ENCODE measurements around the gene UBC.
"Not testable (repeated sequence)": the region's sequence is repeated elsewhere in the genome, so short reads cannot be mapped to it uniquely, and the experiment has no call there.

The UBC gene

DNA sequence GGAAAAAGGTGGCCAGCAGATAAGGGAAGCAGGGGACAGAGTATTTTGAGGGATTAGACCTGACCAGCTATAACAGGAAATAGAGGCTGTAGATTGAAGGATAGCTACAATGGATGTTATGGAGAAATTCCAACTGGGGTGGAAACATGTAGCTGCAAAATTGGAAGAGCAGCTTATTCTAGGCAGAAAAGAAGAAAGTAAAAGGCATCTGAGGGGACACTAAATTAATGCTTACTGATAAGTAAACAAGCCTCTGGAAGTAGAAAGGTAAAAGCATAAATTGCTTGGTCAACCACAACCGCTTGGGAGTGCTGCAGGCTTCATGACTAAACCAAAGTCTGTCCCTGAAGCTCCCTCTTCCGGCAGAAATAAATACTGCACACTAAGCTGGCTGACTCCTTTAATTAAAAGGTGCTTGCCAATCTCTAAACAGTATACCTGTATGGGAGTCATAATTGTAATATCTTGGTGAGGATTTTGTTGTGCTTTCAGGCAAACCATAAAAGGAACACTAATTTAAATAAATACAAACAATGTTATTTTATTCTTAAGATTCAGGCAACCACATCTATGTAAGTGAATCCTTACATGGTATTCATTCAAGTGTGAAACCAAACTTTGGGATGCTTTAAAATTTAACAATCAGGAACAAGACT lies 7.7 kb downstream of the UBC start:
- H3K4me3 ChIP-seq (ENCODE audit: low read depth, low read length) = no peak overlapping the region
- H3K79me2 ChIP-seq = peaks cover 17% of the 10 kb centered on the region
- H3K9ac ChIP-seq = no peak overlapping the region
- H2AFZ ChIP-seq = no peak overlapping the region
- H3K4me2 ChIP-seq (ENCODE audit: low read length) = no peak overlapping the region
- H3K9me3 ChIP-seq (ENCODE audit: control insufficient read depth, low read length) = no peaks in the 10 kb centered on the region
- no peaks in the 10 kb centered on the region for H3K36me3 ChIP-seq (ENCODE audit: control insufficient read depth, insufficient read depth, low read length)
- no peak overlapping the region for H3K27ac ChIP-seq
- peaks cover 18% of the 10 kb centered on the region for H3K4me1 ChIP-seq
- TF ChIP-seq, protein P1, sequence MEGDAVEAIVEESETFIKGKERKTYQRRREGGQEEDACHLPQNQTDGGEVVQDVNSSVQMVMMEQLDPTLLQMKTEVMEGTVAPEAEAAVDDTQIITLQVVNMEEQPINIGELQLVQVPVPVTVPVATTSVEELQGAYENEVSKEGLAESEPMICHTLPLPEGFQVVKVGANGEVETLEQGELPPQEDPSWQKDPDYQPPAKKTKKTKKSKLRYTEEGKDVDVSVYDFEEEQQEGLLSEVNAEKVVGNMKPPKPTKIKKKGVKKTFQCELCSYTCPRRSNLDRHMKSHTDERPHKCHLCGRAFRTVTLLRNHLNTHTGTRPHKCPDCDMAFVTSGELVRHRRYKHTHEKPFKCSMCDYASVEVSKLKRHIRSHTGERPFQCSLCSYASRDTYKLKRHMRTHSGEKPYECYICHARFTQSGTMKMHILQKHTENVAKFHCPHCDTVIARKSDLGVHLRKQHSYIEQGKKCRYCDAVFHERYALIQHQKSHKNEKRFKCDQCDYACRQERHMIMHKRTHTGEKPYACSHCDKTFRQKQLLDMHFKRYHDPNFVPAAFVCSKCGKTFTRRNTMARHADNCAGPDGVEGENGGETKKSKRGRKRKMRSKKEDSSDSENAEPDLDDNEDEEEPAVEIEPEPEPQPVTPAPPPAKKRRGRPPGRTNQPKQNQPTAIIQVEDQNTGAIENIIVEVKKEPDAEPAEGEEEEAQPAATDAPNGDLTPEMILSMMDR (IDR thresholded peaks at IDR 0.05) = peak; percentile 99
- H3K27me3 ChIP-seq (ENCODE audit: control insufficient read depth, insufficient read depth, low read length) = no peaks in the 10 kb centered on the region

DNA sequence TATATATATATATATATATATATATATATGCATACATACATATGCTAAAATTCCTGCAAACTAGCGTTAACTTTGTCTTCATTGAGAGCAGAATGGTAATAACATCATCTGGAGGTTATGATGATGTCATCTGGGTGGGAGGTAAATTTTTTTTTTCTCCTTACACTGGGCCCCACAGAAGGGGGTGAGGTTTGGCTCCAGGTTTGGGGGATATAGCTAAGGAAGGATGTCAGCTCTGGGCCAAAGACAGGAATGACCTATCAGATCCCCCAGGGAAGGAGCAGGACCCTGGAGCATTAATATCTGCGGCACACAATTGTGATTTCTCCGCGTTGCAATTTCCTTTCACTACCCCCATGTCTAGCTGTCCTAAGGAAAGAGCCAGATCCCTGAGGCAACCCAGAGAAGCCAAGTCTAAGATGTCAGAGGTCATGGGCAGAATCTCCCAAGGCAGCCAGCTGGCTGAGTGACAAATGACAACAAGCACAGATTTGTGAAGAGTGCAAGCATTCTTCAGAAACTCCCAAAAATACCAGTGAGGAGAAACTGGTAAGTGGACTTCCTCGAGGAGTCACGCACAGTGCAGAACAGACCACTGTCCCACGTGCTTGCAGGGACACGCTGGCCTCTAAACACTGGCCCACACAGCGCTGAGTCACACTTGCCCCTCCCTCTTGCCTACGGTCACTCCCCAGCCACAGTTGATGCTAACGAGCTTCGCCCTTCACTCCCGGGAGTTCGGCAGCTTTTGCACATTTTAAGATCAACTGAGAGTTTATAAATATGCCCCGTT lies 9.9 kb downstream of the UBC start:
- peaks cover 5% of the 10 kb centered on the region for H3K79me2 ChIP-seq
- no peak overlapping the region for H3K9ac ChIP-seq
- no peak overlapping the region for H3K4me3 ChIP-seq (ENCODE audit: low read depth, low read length)

DNA sequence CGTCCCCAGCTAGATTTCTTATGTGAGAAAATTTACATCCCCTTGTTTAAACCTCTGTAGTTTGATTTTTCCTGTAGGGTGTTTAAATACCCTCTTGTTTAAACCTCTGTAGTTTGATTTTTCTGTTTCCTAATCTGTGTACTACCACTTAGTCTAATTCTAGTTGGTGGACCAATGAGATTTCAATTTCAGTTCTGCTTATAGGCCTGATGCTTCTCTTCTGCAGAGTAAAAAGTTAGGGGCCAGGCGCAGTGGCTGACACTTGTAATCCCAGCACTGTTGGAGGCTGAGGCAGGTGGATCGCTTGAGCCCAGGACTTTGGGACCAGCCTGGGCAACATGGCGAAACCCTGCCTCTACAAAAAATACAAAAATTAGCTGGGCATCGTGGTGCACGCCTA lies 11.5 kb downstream of the UBC start:
- no peaks in the 10 kb centered on the region for H3K27me3 ChIP-seq (ENCODE audit: control insufficient read depth, insufficient read depth, low read length)
- no peaks in the 10 kb centered on the region for H3K4me1 ChIP-seq
- H3K79me2 ChIP-seq = no peaks in the 10 kb centered on the region
- no peaks in the 10 kb centered on the region for H3K36me3 ChIP-seq (ENCODE audit: control insufficient read depth, insufficient read depth, low read length)
- no peaks in the 10 kb centered on the region for H3K9me3 ChIP-seq (ENCODE audit: control insufficient read depth, low read length)
- H2AFZ ChIP-seq = no peak overlapping the region
- TF ChIP-seq, protein P1 (IDR thresholded peaks at IDR 0.05) = no peak
- no peak overlapping the region for H3K9ac ChIP-seq
- H3K4me2 ChIP-seq (ENCODE audit: low read length) = no peak overlapping the region
- H3K27ac ChIP-seq = no peak overlapping the region
- no peak overlapping the region for H3K4me3 ChIP-seq (ENCODE audit: low read depth, low read length)

More for the DNA sequence above, 9.9 kb downstream of the UBC start:
- peak overlapping the region; percentile 28 for H3K4me2 ChIP-seq (ENCODE audit: low read length)
- H2AFZ ChIP-seq = no peak overlapping the region
- TF ChIP-seq, protein P1 (IDR thresholded peaks at IDR 0.05) = no peak
- H3K4me1 ChIP-seq = peaks cover under 1% of the 10 kb centered on the region
- H3K27ac ChIP-seq = no peak overlapping the region
- no peaks in the 10 kb centered on the region for H3K9me3 ChIP-seq (ENCODE audit: control insufficient read depth, low read length)
- no peaks in the 10 kb centered on the region for H3K36me3 ChIP-seq (ENCODE audit: control insufficient read depth, insufficient read depth, low read length)
- H3K27me3 ChIP-seq (ENCODE audit: control insufficient read depth, insufficient read depth, low read length) = no peaks in the 10 kb centered on the region

DNA sequence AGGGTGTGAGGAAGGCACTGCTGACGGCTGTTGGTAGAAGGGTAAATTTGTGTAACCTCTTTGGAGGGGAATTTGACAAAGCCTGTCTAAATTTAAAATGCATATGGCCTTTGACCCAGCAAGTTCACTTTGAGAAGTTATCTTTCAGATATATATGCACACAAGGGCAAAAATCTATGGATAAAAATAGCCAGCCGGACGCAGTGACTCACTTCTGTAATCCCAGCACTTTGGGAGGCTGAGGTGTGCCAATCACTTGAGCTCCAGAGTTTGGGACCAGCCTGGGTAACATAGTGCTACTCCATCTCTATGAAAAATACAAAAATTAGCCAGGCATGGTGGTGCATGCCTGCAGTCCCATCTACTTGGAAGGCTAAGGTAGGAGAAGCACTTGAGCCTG lies 13.4 kb downstream of the UBC start:
- H3K79me2 ChIP-seq = no peaks in the 10 kb centered on the region
- H3K9ac ChIP-seq = no peak overlapping the region
- H3K27ac ChIP-seq = no peak overlapping the region
- TF ChIP-seq, protein P1 (IDR thresholded peaks at IDR 0.05) = no peak
- no peak overlapping the region for H3K4me3 ChIP-seq (ENCODE audit: low read depth, low read length)
- H3K36me3 ChIP-seq (ENCODE audit: control insufficient read depth, insufficient read depth, low read length) = no peaks in the 10 kb centered on the region
- no peaks in the 10 kb centered on the region for H3K4me1 ChIP-seq
- H2AFZ ChIP-seq = no peak overlapping the region
- H3K9me3 ChIP-seq (ENCODE audit: control insufficient read depth, low read length) = no peaks in the 10 kb centered on the region
- no peak overlapping the region for H3K4me2 ChIP-seq (ENCODE audit: low read length)
- no peaks in the 10 kb centered on the region for H3K27me3 ChIP-seq (ENCODE audit: control insufficient read depth, insufficient read depth, low read length)

DNA sequence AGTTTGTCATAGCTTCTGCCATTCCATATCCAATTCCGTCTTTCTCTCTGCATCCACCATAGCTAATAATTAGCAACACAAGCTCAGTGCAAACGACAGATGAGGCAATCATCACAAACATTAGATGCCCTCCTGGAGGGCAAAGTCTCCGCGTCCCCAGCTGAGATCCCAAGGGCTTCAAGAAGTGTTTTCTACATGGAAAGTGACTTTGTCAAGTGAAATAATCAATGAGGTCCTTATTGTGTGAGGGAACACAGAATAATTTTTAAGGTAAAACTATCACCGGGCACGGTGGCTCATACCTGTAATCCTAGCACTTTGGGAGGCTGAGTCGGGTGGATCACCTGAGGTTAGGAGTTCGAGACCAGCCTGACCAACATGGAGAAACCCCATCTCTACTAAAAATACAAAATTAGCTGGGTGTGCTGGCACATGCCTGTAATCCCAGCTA lies 14.1 kb downstream of the UBC start:
- not testable (repeated sequence) for H3K27ac ChIP-seq; H3K4me2 ChIP-seq (ENCODE audit: low read length); H3K4me1 ChIP-seq; H3K79me2 ChIP-seq; H2AFZ ChIP-seq; H3K27me3 ChIP-seq (ENCODE audit: control insufficient read depth, insufficient read depth, low read length); H3K36me3 ChIP-seq (ENCODE audit: control insufficient read depth, insufficient read depth, low read length); H3K9me3 ChIP-seq (ENCODE audit: control insufficient read depth, low read length); H3K9ac ChIP-seq; H3K4me3 ChIP-seq (ENCODE audit: low read depth, low read length)

Data from parathyroid adenoma (tissue), 2 donors.